ENCODE measurements around the gene PRKACG.
A peak's percentile ranks its signal among the peaks of the same experiment; 100 is the strongest.

The PRKACG gene

GRCh38 chr9:68980341-68980914 is 33.5 kb downstream of the PRKACG start:
- DNase-seq = peak; percentile 57 to 65

GRCh38 chr9:68979538-68980314 is 34.2 kb downstream of the PRKACG start:
- no peak for DNase-seq

GRCh38 chr9:68978501-68978900 is 35.4 kb downstream of the PRKACG start:
- DNase-seq = no peak

- peak; percentile 66 to 74 for DNase-seq
These were observed 35.8 kb downstream of the PRKACG start for GRCh38 chr9:68978066-68978465.

GRCh38 chr9:68975365-68976043 is 38.4 kb downstream of the PRKACG start:
- DNase-seq = peak; percentile 73 to 79

- DNase-seq = no peak
These were observed 39.0 kb downstream of the PRKACG start for GRCh38 chr9:68974901-68975300.

GRCh38 chr9:68974431-68974830 is 39.5 kb downstream of the PRKACG start:
- DNase-seq = peak in 1 of 2 donors; percentile 12

GRCh38 chr9:68973619-68974018 is 40.3 kb downstream of the PRKACG start:
- DNase-seq = no peak

GRCh38 chr9:68970151-68970550 is 43.8 kb downstream of the PRKACG start:
- DNase-seq = no peak

- DNase-seq = no peak
These were observed 44.4 kb downstream of the PRKACG start for GRCh38 chr9:68969538-68969937.

GRCh38 chr9:68967800-68968199 is 46.1 kb downstream of the PRKACG start:
- DNase-seq = no peak

GRCh38 chr9:68966496-68966944 is 47.4 kb downstream of the PRKACG start:
- DNase-seq = no peak

GRCh38 chr9:68964765-68965164 is 49.1 kb downstream of the PRKACG start:
- DNase-seq = no peak

- no peak for DNase-seq
These were observed 49.8 kb downstream of the PRKACG start for GRCh38 chr9:68964102-68964541.

- no peak for DNase-seq
These were observed 50.5 kb downstream of the PRKACG start for GRCh38 chr9:68963416-68963815.
